ENCODE measurements around the gene SMAP2.

Gene SMAP2

DNA sequence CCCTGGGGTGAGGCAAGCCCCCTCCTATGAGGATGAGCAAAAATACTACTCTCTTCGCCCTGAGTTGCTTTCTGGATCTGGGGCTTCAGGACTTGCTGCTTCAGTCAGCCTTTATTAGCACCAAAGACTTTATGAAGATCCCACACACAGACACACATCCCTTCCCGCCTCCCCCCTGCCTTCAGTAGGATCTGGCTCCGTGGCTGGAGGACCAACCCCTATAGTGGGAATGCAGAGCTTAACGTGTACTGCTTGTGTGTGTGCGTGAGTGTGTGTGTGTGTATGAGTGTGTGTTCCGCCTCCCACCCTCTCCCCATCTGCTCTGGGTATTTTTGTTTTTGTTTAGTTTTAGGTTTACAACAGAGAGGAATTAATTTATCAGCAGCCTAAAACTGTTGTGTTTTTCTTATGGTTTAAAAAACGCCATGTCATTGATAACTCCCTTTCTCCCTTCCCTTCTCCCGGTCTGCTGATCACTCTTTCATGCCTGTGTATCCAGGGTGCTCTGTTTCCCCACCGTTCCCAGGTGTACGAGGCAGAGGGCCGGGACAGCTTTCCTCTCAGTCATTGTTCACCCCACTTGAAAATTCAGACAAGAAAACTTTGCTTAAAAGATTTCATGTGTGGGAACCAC is 49.2 kb downstream of the SMAP2 start:
- no peak for DNase-seq

DNA sequence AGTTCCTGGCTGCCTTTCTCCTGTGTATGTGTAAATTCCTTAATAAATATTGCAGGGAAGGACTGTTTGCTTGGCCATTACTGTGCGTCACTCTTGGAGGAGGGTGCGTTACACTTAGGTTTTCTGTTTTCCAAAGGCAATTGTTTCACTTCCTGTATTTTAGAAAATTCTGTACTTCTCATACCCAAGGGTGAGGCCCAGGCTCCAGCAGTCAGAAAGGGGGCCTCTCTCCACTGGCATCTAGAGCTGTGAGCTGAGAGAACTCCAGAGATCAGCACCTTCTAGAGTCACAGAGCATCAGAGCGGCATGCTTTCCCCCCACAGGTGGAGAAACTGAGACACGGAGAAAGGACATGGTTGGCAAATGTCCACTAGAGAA is 49.7 kb downstream of the SMAP2 start:
- DNase-seq: no peak

DNA sequence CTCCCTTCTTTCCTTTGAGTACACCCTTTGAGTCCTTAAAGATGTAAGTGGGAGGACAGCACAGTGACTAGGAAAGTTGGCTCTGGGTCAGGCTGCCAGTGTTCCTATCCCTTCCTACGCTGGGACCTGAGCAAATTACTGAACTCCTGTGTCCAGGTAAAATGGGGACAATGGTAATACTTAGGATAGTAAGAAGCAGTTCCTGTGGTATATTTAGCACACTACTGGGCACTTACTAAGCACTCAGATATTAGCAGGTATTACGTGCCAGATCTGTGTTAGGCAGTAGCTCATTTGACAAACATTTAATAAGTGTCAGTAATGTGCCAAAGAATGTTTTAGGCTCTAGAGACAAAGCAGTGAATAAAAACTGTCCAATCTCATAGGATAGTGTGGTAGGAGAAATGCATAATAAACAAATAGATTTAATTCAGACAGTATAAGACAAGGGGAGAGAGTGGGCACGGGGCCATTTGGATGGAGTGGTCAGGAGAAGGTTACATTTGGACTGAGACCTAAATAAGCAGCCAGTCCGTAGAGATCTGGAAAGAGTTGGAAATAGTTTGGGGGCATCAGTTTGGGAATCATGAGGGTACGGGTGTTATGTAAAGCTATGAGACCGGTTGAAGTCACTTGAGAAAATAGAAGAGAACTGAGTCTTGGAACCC is 50.6 kb downstream of the SMAP2 start:
- no peak for DNase-seq

DNA sequence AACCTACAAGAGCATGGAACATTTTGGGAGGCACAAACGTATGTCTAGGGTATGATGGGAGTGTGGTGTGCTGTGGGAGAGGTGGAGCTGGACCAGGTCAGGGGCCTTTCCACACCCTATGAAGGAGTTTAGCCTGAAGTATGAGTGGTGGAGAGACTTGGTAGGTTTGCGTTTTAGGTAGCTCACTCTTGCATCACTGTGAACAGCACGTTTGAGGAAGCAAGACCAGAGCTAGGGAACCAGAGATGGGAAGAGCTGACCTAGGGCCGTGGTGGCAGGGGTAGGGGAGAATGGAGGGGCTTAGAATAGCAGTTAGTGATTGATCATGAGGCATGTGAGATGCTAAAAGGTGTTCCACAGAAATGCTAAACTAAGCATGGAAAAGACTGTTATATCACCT is 51.7 kb downstream of the SMAP2 start:
- no peak for DNase-seq

- DNase-seq: no peak
Measured at GRCh38 chr1:40431385-40431784, 57.9 kb downstream of the SMAP2 start.

DNA sequence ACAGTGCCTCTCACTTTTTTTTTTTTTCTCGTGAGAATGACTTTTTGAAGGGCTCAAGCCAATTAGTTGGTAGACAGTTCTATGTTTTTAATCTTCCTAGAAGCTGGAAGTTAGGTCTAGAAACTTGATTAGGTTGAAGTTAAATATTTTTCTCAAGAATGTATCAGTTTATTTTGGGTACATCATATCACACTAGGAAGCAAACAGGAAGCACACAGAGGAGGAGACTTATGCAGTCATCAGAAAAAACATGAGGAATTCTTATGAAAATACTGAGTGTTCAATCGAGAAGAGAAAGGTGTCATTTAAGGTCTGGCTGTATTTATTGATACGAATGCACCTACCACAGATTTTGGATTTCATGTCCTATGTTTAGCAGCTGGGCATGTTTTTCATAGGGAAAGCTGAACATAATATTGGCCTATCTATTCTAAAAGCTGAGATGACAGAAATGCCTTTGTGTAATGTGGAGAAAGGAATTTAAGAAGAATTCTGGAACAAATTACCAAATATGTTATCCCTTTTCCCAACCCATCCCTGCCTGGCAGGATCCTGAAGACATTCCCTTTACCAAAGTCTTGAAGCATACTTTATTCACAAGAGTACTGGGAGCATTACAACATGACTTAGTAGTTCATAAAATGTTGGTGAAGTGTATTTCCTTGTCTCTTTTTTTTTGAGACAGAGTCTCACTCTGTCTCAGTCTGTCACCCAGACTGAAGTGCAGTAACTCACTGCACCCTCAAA is 59.3 kb downstream of the SMAP2 start:
- DNase-seq: no peak

DNA sequence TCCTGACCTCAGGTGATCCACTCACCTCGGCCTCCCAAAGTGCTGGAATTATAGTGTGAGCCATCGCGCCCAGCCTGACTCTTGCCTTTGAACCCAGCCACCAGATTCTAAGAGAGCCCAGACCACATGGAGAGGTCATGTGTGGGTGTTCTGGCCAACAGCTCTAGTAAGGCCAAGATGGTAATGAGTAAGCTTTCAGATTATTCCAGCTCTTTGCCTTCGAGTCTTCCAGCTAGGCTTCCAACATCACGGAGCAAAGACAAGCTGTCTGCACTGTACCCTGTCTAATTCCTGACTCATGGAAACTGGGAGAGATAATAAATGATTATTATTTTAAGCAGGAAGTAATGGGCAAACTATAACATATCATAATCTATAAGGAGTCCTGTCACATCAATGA is 61.9 kb downstream of the SMAP2 start:
- DNase-seq: no peak

- no peak for DNase-seq
Measured at GRCh38 chr1:40435876-40436275, 62.3 kb downstream of the SMAP2 start.

DNA sequence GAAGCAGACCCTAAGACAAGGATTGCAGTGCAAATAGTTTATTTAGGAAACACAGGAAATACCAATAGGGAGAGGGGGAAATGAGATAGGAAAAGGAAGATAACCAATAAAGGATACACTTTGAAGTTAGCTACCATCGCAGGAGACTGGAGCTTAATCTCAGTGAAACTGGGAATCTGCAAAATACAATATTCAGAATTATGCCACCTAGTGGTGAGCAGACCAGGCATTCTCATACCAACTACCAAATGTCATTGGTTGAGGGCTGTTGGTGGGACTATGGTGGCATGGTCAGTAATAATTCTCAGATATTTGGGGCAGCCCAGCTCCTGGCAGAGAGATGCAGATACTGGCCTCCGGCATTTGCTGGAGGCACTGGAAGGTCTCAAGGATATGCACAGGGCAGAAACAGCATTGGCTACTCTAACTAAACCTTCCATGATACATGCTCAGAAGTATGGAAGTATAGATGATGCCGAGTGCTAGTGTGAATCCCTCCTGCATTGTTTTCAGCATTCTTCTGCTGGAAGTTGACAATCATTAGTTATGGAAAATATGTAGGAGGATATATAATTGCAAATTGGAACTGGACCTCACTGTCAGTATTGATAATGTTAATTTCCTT is 65.0 kb downstream of the SMAP2 start:
- DNase-seq: peak in 2 of 6 experiments; percentile 16 to 50

GRCh38 chr1:40439247-40439646 is 65.7 kb downstream of the SMAP2 start:
- no peak for DNase-seq

DNA sequence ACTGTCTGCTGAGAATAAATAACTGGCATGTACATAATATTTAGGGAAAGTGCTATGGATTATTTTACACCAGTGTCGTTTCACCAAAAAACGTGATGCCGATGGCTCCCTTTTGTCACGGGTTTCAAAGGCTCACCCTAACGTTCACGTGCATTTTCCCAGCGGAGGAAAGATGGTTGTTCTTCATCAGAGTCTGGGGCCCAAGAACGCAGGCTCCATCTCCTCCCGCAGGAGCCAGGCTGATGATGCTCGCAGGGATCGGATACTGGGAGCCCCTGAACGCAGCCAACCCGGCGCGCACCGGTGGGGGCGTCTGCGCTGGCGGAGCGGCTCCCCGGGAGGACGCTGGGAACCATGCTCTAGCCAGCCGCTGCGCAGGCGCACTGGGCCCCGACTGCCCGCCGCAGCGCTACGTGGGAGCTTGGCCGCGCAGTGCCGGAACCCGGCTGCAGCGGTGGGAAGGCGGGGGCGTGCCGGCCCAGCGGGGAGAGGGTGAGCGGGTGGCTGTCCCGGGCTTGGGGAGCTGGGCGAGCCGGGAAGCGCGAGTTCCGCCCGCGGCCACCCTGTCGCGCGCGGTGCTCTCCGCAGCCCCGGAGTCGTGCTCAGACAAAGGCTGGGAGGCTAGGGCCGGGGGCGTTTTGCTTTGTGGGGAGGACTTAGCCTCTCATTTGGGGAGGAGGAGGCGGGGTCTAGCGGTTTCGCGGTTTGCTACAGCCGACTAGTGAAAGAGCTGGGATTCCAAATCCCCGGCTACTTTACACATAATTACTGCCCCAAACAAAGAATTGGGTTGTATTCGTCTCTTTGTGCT is 76.4 kb downstream of the SMAP2 start, which contains the start of gene ZFP69B:
Gene ZFP69B (plus strand): TSS at position 793 of the 811 bp plus-strand sequence. CDS start 486 bp downstream, outside the sequence.
- DNase-seq: peak; percentile 62 to 82 (median 76)

GRCh38 chr1:40450495-40451237 is 77.1 kb downstream of the SMAP2 start:
- peak in 5 of 6 experiments; percentile 9 to 46 (median 21) for DNase-seq

DNA sequence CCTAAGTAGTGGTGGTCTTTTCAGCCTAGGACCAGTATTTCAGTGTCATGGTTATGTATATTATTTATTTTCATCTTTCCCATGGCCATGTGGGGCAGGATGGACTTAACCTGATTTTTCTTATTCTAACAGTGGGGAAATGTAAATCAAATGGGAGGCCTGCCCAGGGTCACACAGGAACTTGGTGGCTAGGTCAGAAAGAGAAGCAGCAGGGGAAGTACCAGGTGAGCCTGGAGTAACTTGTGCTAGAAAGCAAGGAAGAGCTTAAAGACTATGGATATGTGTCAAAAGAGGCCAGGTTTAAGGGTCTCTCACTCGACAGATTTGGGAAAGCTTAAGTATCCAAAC is 77.7 kb downstream of the SMAP2 start:
- DNase-seq: no peak

GRCh38 chr1:40454873-40455272 is 81.3 kb downstream of the SMAP2 start:
- no peak for DNase-seq

- DNase-seq: peak in 1 of 6 experiments; percentile 16
Measured at GRCh38 chr1:40462956-40463590, 89.5 kb downstream of the SMAP2 start.

- no peak for DNase-seq
Measured at GRCh38 chr1:40469327-40469726, 95.8 kb downstream of the SMAP2 start.

Data from stimulated activated naive CD4-positive, alpha-beta T cell (primary cell).